ENCODE results near the gene PLEKHG7.
A peak's percentile ranks its signal among the peaks of the same experiment; 100 is the strongest.
"Not testable (repeated sequence)": the region's sequence is repeated elsewhere in the genome, so short reads cannot be mapped to it uniquely, and the experiment has no call there.

PLEKHG7 gene

GRCh38 chr12:92740411-92740810 is 37.6 kb downstream of the PLEKHG7 start:
- no peak for TF ChIP-seq CTCF (conservative IDR thresholded peaks at IDR 0.05; ENCODE audit: low read length)
- peak; percentile 39 for DNase-seq (ENCODE audit: low read depth)
- no peak overlapping the region for H3K4me3 ChIP-seq (ENCODE audit: low read length)

GRCh38 chr12:92743026-92743425 is 40.2 kb downstream of the PLEKHG7 start:
- H3K4me3 ChIP-seq (ENCODE audit: low read length): no peak overlapping the region
- no peak for DNase-seq (ENCODE audit: low read depth)
- TF ChIP-seq CTCF (conservative IDR thresholded peaks at IDR 0.05; ENCODE audit: low read length): no peak

GRCh38 chr12:92745856-92746550 is 43.2 kb downstream of the PLEKHG7 start:
- no peak for TF ChIP-seq CTCF (conservative IDR thresholded peaks at IDR 0.05; ENCODE audit: low read length)
- no peak overlapping the region for H3K4me3 ChIP-seq (ENCODE audit: low read length)
- DNase-seq (ENCODE audit: low read depth): peak; percentile 90

GRCh38 chr12:92747151-92747550 is 44.4 kb downstream of the PLEKHG7 start:
- no peak overlapping the region for H3K4me3 ChIP-seq (ENCODE audit: low read length)
- TF ChIP-seq CTCF (conservative IDR thresholded peaks at IDR 0.05; ENCODE audit: low read length): no peak
- no peak for DNase-seq (ENCODE audit: low read depth)

- H3K4me3 ChIP-seq (ENCODE audit: low read length); DNase-seq (ENCODE audit: low read depth): not testable (repeated sequence)
Measured at GRCh38 chr12:92749691-92750090, 46.9 kb downstream of the PLEKHG7 start.

- no peak for DNase-seq (ENCODE audit: low read depth)
- H3K4me3 ChIP-seq (ENCODE audit: low read length): no peak overlapping the region
- no peak for TF ChIP-seq CTCF (conservative IDR thresholded peaks at IDR 0.05; ENCODE audit: low read length)
Measured at GRCh38 chr12:92753976-92754885, 51.4 kb downstream of the PLEKHG7 start.

GRCh38 chr12:92756898-92757596 is 54.3 kb downstream of the PLEKHG7 start:
- DNase-seq (ENCODE audit: low read depth): no peak
- TF ChIP-seq CTCF (conservative IDR thresholded peaks at IDR 0.05; ENCODE audit: low read length): no peak
- no peak overlapping the region for H3K4me3 ChIP-seq (ENCODE audit: low read length)

Measured in AG10803 (cell line).